NCI-H146 treated with DMSO at 0.1 percent for 48 hours (cell line): ENCODE results near the gene MRPS23.

Experiments used
- DNase-seq: peaks from one replicate; lab custom pipeline; 2025; ENCODE audit not compliant: unreplicated experiment; lab: John Stamatoyannopoulos, UW

MRPS23 gene

DNA sequence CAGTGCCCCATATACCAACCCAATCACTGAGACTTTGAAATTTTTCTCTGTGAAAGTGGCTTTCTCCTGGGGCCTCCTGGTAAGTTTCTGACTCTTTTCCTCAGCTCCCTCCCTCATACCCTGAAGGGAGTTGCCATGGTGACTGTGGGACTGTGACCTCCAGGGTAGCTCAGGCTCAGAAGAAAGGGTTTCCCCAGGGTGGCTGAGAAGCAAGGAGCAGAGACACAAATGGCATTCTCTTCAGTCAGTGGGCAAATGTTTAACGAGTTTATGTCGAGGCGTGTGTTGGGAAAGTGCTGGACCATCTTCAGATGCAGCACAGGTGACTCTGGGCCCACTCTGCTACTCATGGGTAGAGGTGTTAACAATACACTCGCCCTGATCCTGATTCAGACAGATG, 46.8 kb downstream of the MRPS23 start:
- DNase-seq = no peak

DNA sequence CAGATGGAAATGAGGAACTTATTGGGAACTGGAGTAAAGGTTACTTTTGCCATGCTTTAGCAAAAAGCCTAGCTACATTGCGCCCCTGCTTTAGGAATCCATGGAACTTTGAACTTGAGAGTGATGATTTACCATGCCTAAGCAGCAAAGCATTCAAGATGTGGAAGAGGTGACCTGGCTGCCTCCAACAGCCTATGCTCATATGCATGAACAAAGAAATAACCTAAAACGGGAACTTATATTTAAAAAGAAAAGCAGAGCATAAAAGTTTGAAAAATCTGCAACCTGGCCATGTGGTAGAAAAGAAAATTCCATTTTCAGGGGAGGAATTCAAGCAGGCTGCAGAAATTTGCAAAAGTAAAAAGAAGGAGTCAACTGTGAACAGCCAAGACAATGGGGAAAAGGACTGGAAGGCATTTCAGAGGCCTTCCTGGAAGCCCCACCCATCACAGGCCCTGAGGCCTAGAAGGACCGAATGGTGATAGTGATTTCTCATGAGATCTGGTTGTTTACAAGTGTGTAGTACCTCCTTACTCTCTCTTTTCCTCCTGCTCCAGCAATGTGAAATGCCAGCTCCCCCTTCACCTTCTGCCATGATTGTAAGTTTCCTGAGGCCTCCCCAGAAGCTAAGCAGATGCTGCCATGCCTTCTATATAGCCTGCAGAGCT, 48.7 kb downstream of the MRPS23 start:
- DNase-seq = no peak

DNA sequence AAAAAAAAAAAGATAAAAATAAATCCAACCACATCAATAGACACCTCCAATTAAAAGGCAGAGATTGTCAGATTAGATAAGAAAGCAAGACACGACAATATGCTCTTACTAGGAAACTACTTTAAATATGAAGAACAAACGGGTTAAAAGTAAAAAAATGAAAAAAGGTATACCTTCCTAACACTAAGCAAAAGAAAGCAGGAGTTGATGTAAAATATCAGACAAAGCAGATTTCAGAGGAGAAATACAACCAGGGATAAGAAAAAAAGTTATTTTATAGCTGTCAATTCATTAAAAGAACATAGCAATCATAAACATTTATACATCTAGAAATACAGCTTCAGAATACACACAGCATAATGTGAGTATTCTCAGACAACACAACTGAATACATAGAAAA, 55.0 kb downstream of the MRPS23 start:
- no peak for DNase-seq

DNA sequence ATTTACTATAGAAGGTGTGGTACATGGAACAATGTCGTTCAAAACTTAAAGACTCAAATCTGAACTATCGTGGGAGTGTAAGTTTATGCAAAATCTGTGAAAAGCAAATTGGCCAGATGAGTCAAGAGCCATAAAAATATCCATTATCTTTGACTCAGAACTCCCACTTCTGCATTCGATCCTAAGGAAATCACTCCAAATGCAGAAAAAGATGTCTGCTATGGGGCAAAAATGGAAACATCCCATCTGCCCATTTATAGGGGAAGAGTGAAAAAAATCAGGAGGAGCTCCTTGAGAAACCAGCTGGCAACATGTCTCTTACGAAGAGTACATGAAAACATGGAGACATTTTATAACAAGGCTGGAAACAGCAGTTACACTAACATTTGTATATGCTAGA, 61.1 kb downstream of the MRPS23 start:
- no peak for DNase-seq

DNA sequence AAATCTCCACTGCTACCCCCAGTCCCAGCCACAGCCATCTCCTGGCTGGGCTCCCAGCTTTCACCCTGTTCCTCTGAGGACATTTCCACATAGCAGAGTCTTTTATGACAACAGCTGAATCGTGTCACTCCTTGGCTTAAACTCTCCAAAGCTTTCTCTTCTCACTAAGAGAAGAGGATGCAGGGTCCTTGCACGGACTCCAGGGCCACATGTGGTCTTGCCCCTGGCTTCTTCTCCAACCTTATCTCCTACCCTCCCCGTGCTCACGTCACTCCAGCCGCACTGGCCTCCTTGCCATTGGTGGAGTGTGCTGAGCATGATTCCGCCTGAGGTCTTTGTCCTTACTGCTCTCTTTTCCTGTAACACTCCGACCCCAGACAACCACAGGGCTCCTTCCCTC, 64.8 kb downstream of the MRPS23 start:
- DNase-seq = no peak
